Stimulated activated CD4-positive, alpha-beta T cell treated with anti-CD3 and anti-CD28 coated beads, Interleukin-12 subunit alpha, Interleukin-12 subunit beta, amount 100 ng/mL, for 48 hours (primary cell): ENCODE measurements around the gene RNASE9.
"Not testable (repeated sequence)": the region's sequence is repeated elsewhere in the genome, so short reads cannot be mapped to it uniquely, and the experiment has no call there.

Source experiments
- DNase-seq, 3 donors: peaks; one replicate each; pipeline ENCODE4 v3.0.0-alpha.2; 2020; ENCODE audit warnings: low read depth in 2 of 3, low spot score in 1 of 3

The RNASE9 gene

DNA sequence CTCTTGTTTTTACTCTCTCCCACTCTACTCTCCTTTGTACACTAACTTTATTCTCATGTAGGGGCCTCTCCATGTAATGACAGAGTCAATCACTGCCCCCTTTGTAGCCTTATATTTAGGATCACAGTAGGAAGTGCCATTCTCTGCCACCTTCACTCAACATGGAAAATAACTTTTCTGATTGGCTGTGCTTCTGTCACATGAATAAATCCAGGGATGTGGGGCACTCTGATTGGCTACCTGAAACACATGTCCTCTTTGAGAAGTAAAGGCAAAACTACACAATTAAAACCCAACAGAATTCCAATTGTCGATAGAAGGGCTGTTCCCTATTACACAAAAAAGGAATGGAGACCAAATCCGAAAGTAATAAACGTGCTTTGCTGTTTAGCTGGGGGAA is at the start of gene RNASE9:
Gene RNASE9 (minus strand): TSS at position 87 of the 400 bp plus-strand sequence.
- DNase-seq: no peak

DNA sequence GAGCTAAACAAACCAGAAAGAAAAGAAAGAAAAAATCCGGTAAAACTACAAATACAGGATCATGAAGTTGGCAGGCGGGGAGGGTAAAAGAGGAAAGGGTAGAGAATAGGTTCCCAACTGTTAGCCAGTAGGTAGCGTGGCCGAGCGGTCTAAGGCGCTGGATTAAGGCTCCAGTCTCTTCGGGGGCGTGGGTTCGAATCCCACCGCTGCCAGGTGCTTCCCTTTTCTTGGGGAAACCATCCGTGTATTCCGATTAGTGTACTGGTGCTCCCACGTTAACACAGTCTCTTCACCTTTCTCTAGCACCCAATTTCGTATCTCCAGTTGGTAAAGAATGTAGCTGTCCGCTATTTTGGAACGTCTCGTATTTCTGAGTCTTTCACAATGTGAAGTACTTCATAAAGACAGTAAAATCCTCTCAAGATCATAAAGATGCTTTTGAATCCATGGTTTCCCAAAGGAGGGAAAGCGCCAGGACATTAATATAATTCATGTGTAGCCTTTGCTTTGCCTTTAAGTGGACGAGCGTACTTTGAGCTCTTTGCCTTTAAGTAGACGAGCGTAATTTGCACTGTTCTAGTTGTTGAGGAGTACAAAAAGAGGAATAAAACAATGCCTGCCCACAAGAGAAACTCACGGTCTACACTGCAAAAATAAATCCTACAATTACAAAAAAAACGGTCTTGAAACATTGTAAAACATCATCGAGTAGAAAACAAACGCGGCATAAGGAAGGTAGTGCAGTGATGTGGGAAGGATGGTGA is 49.3 kb upstream of the RNASE9 start:
- peak; percentile 77 to 84 (median 79) for DNase-seq

DNA sequence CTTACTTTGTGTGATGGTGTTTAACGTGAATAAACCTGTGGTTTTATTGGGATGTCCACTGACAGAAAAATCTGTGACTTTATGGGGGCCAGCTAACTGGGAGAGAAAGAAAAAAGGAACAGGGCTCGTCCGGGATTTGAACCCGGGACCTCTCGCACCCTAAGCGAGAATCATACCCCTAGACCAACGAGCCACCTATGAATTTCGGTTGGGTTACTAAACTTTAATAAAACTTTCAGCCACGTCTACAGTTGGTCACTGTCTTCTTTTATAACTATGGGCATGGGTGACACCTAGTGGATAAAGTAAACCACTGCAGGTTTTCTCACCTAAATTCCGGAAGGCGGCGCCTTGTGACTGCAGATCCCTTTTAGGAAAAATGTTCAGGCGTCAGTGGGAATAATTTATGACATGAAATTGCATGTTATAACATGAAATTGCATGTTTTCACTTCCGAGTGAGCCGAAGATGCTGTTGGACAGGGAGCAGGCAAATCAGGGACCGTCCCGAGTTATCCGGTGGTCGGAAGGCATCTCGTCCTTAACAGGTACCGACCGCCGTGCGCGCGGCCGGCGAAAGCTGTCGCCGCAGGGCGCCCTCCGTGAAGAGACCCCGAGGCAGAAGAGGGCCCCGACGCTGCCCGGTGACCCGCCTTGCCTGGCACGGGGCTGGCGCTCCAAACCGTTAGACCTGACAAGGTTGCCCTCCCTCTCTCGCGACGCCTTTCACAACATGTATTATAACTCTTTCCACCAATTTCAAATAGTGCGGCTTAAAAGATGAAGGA is 48.6 kb upstream of the RNASE9 start:
- peak; percentile 43 to 83 (median 44) for DNase-seq

DNA sequence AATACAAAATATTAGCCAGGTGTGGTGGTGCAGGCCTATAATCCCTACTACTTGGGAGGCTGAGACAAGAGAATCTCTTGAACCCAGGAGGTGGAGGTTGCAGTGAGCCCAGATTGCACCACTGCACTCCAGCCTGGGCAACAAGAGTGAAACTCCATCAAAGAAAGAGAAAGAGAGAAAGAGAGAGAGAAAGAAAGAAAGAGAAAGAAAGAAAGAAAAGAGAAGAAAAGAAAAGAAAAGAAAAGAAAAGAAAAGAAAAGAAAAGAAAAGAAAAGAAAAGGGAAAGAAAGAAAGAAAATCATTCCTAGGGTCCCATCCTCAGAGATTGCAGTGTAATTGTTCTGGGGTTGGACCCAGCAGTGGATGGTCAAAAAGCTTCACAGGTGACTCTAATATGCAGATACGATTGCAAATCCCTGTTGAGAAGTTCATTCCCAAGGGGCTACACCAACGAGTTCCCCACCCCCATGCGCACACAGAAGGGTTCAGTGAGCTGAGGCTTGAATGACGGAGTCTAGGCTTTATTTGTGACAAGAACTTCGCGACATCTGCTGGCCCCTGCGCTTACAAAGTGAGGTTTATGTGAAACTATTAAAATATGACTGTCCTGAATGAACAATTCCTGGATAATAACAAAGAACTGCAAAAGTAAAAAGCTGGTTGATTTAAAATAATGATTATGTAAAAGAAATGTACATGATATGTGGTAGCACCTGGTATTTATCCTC is 47.7 kb upstream of the RNASE9 start:
- no peak for DNase-seq

DNA sequence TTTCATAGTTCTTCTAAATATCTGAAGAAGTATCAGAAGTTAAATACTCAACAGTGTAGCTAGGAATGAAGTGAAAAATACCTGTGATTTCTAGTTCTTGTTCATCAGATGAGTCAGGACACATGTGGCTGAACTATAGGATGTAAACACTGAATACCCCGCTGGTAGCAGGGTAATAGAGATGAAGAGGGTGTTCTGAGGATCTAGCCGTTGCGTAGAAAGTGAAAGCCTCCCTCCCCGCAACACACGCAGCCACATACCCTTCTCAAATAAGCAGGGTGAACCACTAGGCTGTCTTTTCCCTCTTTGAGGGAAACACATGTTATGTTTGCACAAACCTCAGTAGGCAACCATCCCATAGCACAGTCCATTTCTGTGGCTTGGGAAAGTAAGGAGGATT is 46.8 kb upstream of the RNASE9 start:
- DNase-seq: no peak

DNA sequence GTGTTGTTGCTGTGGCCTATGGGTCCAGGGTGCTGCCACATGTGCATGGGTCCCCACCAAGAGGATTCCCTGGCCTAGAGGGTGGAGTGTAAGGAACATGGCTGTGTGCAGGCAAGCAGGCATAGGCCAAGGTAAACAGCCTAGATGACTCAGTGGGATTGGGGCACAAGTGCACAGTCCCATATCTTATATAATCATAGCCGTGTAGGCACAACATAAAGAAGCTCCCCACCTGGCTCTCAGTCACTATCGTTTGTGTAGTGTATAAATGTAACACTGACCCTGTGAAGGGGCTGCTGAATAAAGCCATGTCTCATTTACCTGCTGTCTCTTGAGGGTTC is 46.0 kb upstream of the RNASE9 start:
- no peak for DNase-seq

DNA sequence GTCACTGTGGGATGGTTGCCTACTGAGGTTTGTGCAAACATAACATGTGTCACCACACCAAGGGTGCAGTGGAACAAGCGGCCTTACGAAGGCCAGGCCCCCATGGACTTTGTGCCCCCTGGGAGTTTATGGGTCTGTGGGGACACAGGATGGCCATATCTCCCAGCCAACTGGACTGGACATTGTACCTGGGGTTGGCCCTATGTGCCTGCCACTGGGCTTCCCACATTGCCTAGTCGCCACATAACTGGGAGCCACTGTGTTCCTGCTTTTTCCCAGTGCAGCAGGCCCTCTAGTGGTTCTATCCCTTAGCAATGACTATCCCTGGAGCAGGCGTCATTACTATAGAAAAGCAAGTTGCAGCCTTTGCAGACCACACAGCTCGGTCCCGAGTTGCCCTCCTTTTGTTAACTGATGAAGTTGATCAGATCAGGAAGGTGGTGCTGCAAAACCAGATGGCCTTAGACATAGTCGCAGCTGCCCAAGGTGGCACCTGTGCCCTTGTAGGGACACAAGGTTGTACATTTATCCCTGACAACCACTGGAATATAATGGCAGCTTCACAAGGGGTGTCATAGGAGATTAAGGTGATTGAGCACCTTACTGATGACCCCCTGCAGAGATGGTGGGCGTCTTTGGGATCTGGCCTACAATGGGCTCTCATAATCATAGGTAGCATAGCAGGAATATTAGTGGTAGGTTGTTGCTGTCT is 45.5 kb upstream of the RNASE9 start:
- DNase-seq: no peak

DNA sequence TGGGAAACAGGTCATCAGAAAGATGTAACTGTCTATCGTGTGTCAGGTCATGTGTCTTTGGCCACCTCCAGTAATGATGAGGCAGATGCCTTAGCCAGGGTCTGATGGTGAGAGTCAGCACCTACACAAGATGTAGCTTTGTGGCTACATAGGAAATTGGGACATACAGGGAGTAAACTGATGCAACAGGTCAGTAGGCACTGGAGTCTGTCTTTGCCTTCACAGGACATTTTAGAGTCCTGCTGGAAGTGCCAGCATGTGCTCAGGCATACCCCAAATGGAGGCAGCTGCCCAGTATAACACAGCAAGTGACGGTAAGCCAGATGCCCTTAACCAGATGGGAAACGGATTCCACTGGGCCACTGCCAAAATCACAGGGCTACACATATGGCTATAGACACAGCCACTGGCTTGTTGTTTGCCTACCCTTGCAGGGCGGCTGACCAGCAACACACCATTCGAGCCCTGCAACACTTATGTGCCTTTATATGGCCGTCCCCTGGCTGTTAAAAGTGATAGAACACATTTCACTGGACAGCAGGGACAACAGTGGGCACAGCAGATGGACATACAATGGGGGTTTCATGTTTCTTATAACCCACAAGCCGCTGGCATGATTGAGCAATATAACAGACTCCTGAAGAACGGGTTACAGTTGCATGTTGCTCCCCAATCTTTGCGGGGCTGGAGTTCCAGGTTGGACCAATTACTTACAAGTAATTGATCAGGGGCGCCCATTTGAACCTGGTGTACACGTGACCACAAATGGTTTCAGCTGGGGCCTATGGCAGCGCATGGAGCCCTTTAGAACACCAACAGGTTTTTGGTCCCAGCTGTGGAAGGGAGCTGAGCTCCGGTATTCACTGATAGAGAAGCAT is 43.2 kb upstream of the RNASE9 start:
- no peak for DNase-seq

DNA sequence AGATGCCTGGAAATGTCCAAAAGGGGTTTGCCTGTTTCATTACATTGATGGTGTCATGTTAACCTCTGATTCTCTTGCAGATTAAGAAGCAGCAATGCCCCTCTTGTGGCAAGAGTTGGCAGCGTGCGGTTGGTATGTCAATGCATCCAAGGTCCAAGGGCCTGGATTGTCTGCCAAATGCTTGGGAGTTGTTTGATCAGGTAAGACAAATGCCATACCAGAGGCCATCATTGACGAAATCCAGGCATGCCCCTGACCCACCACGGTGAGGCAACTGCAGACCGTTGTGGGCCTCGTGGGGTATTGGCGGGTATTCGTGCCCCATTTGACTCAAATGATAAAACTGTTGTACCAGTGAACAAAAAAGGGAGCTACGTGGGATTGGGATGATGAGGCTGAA is 41.7 kb upstream of the RNASE9 start:
- no peak for DNase-seq

DNA sequence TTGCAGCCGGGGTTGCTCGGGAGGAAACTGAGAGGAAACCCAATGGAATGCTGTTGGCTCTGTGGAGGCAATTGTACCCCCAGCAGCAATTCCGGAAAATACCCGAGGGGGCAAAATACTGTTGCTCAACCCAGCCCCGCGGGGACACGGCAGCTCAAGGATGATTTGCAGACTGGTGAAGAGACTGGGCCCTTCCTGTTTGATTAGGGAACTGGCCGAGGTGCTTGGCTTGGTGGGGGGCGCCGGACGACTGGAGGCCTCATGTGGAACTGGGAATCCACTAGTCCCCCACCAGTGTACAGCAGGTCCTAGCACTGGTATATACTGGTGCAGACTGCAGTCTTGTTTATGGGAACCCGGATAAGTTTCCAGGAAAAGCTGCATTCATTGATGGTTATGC is 40.7 kb upstream of the RNASE9 start:
- no peak for DNase-seq

DNA sequence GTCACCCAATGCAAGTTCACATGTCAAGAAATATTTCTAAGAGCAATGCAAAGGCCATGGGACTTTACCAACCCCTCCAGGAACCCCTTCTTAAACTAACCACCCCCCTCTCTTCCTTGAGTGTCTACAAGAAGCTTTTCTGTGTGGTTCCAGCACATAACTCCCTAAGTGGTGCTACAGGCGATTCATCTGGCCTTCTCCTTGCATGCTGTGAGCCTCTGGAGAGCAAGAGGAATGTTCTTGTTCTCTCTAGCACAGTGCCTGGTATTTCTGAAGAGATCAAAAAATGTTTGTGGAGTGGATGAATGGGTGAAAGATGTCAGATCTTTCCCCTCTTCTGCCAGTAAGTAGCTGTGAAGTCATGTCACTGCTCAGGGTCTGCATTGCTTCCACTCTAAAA is 36.3 kb upstream of the RNASE9 start:
- no peak for DNase-seq

DNA sequence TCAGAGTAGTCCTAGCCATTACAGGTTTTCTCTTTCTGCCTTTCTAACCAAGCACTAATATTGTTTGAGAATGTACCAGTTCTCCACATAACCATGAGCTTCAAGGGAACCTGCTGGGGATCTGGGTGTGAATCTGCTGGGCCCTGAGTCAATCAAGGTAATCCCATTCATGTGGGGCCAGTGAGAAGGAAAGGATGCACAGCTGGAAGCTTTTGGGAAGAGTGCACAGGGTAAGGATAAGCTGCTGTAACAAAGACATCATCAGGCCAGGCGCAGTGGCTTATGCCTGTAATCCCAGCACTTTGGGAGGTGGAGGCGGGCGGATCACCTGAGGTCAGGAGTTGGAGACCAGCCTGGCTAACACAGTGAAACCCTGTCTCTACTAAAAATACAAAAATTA is 34.9 kb upstream of the RNASE9 start:
- not testable (repeated sequence) for DNase-seq

DNA sequence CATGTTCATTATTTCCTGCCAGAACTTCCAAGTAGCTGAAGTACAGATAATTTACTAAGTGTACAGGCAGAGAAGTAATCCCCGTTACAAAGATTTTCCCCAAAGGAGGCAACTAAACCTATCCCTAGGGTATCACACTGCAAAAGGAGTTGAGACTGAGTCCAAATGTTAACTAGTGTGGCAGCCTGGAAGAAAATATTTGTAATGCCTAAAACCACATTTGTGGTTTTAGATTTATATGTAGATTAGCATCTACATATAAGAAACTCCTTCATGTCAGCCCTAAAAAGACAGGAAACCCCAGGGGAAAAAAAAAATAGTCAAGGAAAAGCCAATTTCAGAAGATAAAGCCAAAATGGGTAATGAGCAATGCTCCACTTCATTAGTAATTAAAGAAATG is 31.7 kb upstream of the RNASE9 start:
- no peak for DNase-seq

DNA sequence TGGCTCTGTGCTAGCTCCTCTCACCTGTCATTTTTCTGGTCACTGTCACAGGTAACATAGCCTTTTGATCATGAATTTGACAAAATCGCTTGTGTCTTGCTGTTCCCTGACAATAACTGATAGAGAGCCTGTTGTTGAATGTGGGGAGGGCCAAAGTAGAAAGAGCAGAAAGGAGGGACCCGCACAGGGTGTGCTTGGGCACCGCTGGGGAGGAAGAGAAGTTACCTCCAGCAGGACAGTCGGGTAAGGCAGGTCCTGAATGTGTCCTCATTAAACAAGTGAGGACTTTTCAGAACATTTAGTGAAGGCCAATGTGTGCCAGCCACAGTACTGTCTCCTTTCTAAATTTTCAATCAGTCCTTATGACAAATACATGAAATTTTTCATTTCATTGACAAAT is 30.4 kb upstream of the RNASE9 start, which contains the start of gene RNASE12:
Gene RNASE12 (minus strand): TSS at position 142 of the 400 bp plus-strand sequence. CDS start 653 bp downstream, outside the sequence.
- no peak for DNase-seq

DNA sequence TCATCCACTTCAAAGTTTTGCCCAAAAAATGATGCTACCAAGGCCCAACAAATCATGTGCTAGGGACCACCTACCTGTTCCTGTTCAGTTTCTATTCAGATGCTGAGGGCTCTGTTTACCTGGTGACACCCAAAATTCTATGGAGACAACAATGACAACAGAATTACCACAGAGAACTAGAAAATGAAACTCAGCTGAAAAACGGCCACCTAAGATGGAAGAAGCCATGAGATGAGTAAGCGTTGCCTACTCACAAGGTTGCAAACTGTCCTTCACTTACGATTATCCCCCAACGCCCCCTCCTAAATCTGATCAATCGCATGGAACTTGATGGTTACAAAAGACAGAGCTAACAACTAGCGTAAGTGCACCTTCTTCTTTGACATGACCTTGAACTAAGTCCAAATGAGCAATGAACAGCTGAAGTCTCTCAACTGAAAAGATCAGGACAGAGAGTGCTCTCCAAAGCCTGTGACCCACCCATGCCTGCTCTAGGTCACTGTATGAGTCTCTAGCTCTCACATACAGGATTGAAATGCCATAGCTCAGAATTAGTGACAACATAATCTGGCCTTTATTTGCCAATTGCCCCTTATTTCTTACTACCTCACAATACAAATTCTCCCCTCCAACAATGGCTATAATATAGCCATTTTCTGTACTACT is 26.8 kb upstream of the RNASE9 start, which contains the start of gene RNASE11:
Gene RNASE11 (minus strand): TSS at position 513 of the 666 bp plus-strand sequence.
- no peak for DNase-seq

DNA sequence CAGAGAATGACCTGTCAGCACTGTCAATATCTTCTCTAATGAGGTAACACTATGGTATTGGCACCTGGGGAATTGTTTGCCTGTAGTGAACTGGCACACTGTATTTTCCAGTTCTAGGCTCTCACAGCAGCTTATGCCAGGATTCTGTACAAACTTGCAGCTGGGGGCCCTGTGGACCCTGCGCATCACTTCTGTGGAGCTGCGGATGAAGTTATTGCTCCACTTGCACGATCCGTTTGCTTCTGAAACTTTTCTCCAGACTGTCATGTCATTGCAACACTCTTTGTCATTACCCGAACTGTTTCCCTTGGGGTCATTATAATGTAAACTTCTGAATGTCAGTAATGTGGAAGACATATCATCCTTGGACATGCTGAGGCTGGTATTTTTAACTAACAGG is 23.1 kb upstream of the RNASE9 start:
- no peak for DNase-seq

DNA sequence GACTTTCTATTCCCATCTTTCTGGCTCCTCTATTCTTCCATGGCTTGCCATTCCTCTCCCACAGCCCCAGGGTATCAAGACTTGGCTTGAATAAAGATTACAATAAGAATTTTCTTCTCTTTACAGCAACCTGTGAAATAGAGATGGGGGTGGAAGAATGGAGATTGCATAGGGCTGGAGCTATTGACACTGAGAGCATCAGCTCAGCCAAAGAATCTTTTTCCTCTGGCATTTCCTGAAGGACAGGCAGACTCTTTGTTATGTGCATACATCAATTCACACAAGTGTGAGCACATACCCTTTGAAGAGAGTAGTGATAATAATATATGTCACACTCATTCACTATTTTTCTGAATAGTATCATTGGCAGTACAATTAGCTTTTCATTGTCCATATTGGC is 22.3 kb upstream of the RNASE9 start:
- DNase-seq: no peak

DNA sequence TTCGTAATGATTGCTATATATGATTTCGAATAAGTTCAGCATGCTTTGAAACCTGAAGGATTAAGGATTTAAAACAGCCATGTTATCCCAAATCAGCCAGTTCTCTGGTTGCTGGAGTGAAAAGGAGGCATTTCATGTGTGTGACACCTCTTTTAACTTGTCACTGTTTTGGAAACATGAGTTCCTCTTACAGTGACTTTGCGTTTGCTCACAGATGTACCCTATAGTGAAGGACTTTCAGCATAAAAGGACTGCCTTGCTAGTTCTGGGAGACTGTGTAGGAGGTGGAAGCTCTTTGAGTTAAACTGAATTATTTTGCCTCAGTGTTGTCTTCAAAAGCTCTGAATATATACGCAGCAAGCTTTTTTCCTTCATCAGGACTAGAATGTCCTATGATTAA is 19.4 kb upstream of the RNASE9 start:
- DNase-seq: no peak

DNA sequence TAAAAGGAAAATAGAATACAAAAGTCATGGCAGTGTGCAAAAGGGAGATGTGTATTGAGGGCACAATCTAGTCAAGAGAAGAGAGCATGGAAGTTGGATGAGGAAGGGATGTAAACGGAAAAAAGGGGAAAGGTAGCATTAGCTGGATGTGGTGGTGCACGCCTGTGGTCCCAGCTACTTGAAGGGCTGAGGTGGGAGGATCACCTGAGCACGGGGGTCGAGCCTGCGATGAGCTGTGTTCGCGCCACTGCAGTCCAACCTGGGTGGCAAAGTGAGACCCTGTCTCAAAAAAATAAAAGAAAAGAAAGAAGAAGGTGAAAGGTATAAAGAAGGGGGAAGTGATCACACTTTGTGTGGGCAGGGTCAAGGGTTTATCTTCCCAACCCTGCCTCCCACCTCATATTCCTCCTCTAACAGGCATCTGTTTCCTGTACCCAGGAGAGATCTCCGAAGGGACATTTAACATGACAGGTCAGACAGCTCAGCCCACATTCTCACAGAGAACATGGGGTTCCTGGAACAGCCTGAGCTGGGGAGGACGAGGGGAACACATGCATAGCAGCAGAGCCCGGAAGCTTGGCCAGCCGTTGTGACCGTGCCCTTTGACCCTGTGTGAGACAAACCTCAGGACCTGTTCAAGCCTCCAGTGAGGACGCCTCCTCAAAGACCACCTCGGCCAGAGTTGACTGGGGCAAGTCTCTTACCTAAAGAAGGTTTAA is 18.1 kb upstream of the RNASE9 start:
- no peak for DNase-seq
